DMS 273 treated with DMSO at 0.1 percent for 48 hours (cell line): ENCODE data around the gene CTNND2.
"Not testable (repeated sequence)": the region's sequence is repeated elsewhere in the genome, so short reads cannot be mapped to it uniquely, and the experiment has no call there.

ENCODE experiments used
- DNase-seq: peaks from one replicate; lab custom pipeline; 2025; lab: John Stamatoyannopoulos, UW

Gene CTNND2

GRCh38 chr5:11038772-11039171 lies 865.5 kb downstream of the CTNND2 start:
- no peak for DNase-seq

DNA sequence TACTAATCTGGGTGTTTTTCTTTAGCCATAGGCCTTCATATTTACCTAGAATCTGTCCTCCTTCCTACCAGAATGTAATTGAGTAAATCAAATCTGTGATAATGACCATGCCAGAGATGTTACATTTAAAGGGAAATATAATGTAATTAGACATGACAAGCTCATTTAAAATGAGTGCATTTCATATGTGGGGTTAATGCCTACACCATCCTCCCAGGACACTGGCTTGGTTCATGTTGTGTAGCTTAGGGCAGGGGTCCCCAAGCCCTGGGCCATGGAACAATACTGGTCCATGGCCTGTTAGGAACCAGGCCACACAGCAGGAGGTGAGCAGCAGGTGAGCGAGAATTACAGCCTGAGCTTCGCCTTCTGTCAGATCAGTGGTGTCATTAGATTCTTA lies 866.3 kb downstream of the CTNND2 start:
- no peak for DNase-seq

DNA sequence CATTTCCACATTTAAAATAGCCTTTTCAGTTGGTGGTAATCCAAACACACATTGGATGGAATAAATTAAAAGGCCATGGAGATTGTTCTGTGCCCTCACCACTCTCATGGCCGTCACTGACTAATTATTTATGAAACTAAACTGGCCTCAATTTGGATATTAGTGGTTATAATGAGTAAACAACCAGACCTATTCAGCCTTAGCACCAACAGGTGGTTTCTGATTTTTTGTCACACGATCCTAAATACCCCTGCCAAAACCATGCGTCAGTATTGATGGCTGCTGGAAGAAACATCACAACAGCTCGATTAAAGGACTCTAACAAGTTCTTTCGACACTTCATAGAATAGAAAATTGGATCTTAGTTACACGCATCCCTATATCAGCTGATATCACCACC lies 867.2 kb downstream of the CTNND2 start:
- no peak for DNase-seq

GRCh38 chr5:11030671-11031070 lies 873.6 kb downstream of the CTNND2 start:
- no peak for DNase-seq

DNA sequence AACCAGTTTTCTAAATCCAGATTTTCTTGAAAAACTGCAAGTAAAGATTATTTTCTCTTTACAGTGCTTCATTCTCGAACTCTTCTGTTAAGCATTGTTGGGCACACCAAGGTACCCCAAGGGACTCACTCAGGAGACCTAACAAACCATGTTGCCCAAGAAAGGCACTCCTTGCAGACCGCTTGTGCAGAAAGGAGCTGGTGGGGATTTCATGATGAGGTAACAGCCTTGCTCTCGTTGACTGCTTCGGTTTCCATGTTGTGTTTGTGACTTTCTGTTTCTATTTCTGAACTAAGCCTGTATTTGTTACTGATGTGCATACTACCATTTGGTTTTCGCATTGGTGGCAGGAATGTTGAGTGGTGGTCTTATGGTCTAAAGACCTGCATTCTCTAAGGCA lies 876.6 kb downstream of the CTNND2 start:
- no peak for DNase-seq

DNA sequence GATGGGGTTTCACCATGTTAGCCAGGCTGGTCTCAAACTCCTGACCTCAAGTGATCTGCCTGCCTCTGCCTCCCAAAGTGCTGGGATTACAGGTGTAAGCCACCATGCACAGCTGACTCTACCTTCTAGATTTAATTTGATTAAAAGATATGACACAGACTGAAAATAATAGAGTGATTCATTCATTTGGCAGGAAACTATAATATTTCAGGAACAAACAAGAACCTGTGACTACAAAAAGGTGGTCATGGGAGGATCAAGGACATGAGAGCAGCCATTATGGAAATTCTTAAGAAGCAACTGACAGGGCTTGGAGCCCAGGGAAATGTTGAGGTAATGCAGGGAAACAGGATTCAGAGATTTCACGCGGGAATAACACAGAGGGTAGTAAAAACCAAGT lies 877.7 kb downstream of the CTNND2 start:
- DNase-seq = no peak

GRCh38 chr5:11023945-11024344 lies 880.3 kb downstream of the CTNND2 start:
- no peak for DNase-seq

GRCh38 chr5:11013793-11014192 lies 890.5 kb downstream of the CTNND2 start:
- no peak for DNase-seq

DNA sequence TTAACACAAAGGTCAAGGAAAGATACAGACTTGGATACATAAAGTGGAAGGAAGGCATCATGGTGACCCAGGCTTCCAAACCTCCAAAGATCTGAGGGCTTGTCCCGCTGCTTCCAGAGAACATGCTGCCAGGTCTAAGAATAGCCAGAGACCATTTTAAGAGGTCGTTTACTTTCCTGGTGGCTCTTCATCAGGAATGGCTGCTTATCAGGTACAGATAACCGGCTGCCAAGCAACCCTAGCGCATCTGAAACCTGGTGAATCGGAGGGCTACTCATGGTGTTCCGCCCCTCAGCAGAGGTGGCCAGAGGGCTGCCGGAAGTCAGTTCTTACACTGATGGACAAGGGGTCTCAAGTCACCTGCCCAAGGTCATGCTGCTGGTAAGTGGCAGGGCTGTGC lies 892.0 kb downstream of the CTNND2 start:
- no peak for DNase-seq

GRCh38 chr5:11010429-11011210 lies 893.6 kb downstream of the CTNND2 start:
- no peak for DNase-seq

DNA sequence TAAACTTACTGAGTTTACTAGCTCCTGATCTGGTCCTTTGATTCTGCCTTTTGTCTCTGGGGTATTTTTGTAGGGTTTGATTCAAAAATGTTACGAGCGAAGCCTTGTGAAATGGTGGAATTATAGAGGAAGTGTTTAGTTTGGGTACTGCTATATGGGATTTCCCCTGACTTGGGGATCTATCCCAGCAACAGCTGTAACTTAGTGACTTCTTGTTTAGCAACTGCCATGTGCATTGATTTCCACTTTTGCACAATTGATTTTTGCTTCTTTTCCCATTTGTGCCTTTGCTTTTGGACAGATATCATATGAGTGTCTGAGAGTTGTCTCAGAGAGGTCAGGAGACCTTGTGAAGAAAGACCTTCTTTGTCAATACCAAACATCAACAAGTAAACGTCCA lies 894.7 kb downstream of the CTNND2 start:
- DNase-seq = no peak

DNA sequence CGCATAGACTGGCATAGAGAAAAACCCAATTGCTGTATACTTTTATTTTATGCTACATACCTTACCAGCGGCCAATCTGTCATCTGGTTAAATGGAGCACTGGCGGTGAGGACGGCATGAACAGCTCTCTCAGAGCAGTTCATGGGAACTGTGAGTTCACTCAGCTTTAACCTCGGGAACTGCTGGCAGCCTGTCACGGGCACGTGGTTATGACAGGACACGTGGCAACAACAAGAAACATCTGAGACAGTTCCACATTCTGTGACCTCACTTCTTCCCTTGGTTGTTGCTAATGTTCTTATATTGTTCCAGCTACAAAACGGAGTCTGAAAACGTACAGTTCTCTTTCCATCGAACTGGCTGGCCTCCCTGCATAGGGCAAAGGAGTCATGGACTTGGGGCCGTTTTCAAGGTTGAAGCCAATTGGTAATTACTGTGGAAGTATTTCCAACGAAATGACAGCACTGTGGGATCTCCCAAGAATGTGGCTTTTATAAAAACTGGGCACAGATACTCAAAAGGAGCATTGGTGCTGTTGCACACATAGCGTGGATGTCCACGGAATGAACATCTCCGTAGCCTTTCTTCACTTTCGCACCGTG lies 896.9 kb downstream of the CTNND2 start:
- DNase-seq = no peak

- DNase-seq = not testable (repeated sequence)
Observed at GRCh38 chr5:11004523-11004922, 899.7 kb downstream of the CTNND2 start.

GRCh38 chr5:11000515-11001353 lies 903.5 kb downstream of the CTNND2 start:
- DNase-seq = no peak

DNA sequence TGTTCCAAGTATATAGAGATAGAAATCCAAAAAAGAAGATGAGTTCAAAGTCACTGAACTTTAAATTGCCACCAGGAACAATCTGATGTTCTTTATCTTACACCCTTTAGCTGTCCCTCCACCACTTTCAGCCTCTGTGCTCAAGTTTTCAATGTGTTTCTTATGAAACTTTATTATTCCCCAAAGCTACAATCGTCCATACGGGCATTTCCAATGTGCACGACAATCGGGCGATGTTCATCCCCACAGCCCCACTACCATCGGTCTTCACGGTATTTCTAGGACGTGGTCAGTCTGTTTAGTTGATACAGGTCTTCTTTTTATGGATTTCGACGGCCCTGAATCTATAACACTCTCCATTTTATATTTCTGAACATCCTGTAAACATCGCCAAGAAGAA lies 904.5 kb downstream of the CTNND2 start:
- no peak for DNase-seq

DNA sequence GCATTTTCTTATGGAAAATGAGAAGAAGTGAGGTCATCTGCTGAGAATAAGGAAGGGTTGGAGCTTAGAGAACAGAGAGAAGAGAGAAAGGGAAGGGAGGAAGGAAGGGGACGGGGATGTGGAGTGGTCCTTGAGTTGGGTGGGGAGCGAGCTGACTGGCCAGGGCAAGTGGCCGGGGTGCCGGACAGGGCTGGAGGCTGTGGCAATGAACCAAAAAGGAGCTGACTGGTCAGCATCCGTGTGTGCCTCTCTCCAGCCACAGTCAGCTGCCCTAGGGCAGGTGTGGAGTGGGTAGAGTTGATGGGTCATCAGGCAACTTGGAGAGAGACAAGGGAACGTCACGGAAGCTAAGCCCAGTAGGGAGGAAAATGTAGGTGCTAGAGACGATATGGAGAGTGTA lies 908.4 kb downstream of the CTNND2 start:
- no peak for DNase-seq

GRCh38 chr5:10994091-10994986 lies 909.9 kb downstream of the CTNND2 start:
- no peak for DNase-seq

- no peak for DNase-seq
Observed at GRCh38 chr5:10990634-10991033, 913.6 kb downstream of the CTNND2 start.

- DNase-seq = no peak
Observed at GRCh38 chr5:10989577-10990263, 914.5 kb downstream of the CTNND2 start.

- DNase-seq = no peak
Observed at GRCh38 chr5:10988622-10989021, 915.6 kb downstream of the CTNND2 start.

- DNase-seq = no peak
Observed at GRCh38 chr5:10987925-10988504, 916.2 kb downstream of the CTNND2 start.
